ACC112 (cell line): Measurements from ENCODE around the gene RAB3GAP1.
A peak's percentile ranks its signal among the peaks of the same experiment; 100 is the strongest.

ENCODE experiments used
- H2AFZ ChIP-seq: fragments of 200-600 bp; sonication (generic); one replicate; pipeline ENCODE4 v1.6.0; 2017; ENCODE audit warnings: antibody characterized with exemption, low read length; ENCODE audit not compliant: unreplicated experiment
- H3K27ac ChIP-seq: fragments of 200-600 bp; sonication (generic); 2 replicates; pipeline ENCODE4 v1.5.1; 2014; ENCODE audit warnings: low read depth, mild to moderate bottlenecking, antibody characterized with exemption, low read length, moderate library complexity
- H3K27me3 ChIP-seq: fragments of 200-600 bp; sonication (generic); 2 replicates; pipeline ENCODE4 v1.6.1; 2014; ENCODE audit warnings: mild to moderate bottlenecking, antibody characterized with exemption, low read length, moderate library complexity, mixed read lengths; ENCODE audit not compliant: insufficient read depth
- H3K36me3 ChIP-seq: fragments of 200-600 bp; sonication (generic); 2 replicates; pipeline ENCODE4 v1.6.1; 2016; ENCODE audit warnings: mild to moderate bottlenecking, antibody characterized with exemption, low read length, moderate library complexity, mixed read lengths; ENCODE audit not compliant: insufficient read depth
- H3K4me1 ChIP-seq: fragments of 200-600 bp; sonication (generic); one replicate; pipeline ENCODE4 v1.6.1; 2016; ENCODE audit warnings: low read length, mixed read lengths; ENCODE audit not compliant: insufficient read depth, unreplicated experiment, control insufficient read depth
- H3K4me3 ChIP-seq: fragments of 200-600 bp; sonication (generic); 2 replicates; pipeline ENCODE4 v1.5.1; 2014; ENCODE audit warnings: mild to moderate bottlenecking, low read depth, low read length
- H3K79me2 ChIP-seq: fragments of 200-600 bp; sonication (generic); one replicate; pipeline ENCODE4 v1.6.0; 2016; ENCODE audit warnings: low read length; ENCODE audit not compliant: control insufficient read depth, unreplicated experiment, insufficient read depth

The RAB3GAP1 gene

DNA sequence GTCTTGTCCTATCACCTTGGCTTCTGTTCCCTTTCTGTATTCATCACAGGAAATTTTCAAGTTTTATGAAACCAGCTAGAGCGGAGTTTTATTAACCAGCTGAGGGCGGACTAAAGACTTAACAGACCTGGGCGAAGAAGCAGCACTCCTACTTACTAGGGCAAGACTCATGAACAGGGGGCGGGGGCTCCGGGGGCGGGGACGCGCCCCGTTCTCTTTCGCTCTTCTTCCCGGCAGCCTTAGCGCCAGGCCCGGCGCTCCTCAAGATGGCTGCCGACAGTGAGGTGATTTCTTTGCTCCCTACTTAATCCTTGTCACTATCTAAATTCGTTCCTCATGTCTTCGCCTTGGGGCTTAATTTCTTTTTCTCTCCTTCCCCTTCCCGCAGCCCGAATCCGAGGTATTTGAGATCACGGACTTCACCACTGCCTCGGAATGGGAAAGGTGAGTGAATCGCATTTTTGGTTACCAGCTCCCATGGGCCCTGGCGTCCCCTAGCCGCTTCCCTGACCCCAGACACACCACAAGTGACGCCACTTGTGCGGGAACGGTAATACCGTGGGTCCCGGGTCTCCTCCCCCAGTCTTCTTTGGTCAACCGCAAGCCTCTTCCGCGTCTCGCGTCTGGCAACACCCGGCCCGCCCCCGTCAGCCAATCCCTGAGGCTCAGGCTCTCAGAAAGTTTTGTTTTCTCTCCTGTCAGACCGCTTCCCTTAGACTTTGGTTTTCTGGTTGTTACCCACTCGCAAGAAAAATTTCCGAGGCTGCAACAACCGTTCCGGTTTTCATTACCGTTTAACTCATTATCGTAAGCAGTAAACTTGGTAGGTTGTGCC lies at the start of gene RAB3GAP1:
RAB3GAP1 (plus strand) TSS at position 251 of the 835 bp plus-strand sequence; CDS start at position 267, 16 bp downstream.
- Histone ChIP-seq H3K27ac (peak within 1 kb of the TSS; percentile 93), H3K4me1 (peaks cover 17% of the 10 kb centered on the region), H2AFZ (peak within 1 kb of the TSS; percentile 100), H3K79me2 (peaks cover 45% of the 10 kb centered on the region), H3K27me3 (peaks cover 4% of the 10 kb centered on the region; the same call in 1 of the 2 replicates), H3K36me3 (no peaks in the 10 kb centered on the region), H3K4me3 (peak within 1 kb of the TSS; percentile 95)

DNA sequence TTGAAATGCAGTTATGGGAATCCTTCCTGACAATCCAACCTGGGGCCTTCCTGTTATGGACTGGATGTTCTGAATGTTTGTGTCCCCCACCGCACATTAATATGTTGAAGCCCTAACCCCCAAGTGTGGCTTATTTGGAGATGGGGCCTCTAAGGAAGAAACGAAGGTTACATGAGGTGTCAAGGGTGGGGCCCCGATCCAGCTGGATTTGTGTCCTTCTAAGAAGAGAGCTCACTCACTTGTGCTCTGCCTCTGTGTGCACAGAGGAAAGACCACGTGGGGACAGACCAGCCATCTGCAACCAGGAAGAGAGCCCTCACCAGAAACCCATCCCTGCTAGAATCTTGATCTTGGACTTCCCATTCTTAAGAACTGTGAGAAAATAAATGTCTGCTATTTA lies 49.3 kb upstream of the RAB3GAP1 start:
- H3K79me2 ChIP-seq: no peaks in the 10 kb centered on the region
- no peak overlapping the region for H3K27ac ChIP-seq
- H3K4me1 ChIP-seq: no peaks in the 10 kb centered on the region
- H3K27me3 ChIP-seq: peaks cover 12% of the 10 kb centered on the region
- H2AFZ ChIP-seq: no peak overlapping the region
- no peaks in the 10 kb centered on the region for H3K36me3 ChIP-seq
- H3K4me3 ChIP-seq: no peak overlapping the region

DNA sequence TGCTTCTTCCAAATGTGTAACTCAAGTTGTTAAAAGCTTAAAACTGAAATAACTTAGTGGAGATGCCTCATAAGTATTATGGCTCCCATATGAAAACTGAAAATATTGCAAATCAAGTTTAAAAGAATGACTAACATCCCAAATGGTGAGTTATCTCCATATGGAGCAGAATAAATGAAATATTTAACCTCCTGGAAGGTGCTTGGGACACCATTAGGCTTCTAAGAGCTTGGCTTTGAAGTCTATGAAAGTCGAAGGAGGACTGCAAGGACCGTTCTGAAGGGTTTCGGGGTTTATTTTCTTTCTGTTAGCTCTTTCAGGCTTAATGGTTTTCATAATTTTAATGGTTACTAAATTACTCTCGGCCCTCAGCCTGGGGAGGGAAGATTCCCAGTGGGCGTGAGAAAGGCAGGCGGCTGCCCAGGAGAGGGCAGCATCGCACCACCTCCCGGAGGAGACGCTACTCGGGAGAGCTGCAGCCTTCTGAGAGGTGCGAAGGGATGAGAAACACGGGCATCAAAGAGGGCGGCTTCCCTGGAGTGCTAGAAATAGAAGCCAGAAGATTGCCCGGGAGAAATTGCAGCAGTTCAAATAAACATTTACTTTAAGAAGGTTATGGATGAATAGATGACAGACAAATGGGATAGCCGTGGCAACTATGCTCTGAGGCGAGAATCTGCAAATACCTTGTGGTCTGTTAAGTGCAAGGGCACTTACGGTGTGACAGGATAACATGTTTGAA lies 47.9 kb upstream of the RAB3GAP1 start:
- Histone ChIP-seq H3K27ac (no peak overlapping the region), H3K27me3 (peaks cover 12% of the 10 kb centered on the region), H2AFZ (peak overlapping the region; percentile 86), H3K79me2 (no peaks in the 10 kb centered on the region), H3K4me3 (peak overlapping the region; percentile 54; the same call in 1 of the 2 replicates), H3K36me3 (no peaks in the 10 kb centered on the region), H3K4me1 (no peaks in the 10 kb centered on the region)

GRCh38 chr2:135005753-135006152 lies 46.3 kb upstream of the RAB3GAP1 start:
- H2AFZ ChIP-seq: no peak overlapping the region
- no peaks in the 10 kb centered on the region for H3K79me2 ChIP-seq
- H3K4me1 ChIP-seq: no peaks in the 10 kb centered on the region
- H3K27ac ChIP-seq: no peak overlapping the region
- H3K36me3 ChIP-seq: no peaks in the 10 kb centered on the region
- H3K4me3 ChIP-seq: no peak overlapping the region
- H3K27me3 ChIP-seq: peaks cover 12% of the 10 kb centered on the region

DNA sequence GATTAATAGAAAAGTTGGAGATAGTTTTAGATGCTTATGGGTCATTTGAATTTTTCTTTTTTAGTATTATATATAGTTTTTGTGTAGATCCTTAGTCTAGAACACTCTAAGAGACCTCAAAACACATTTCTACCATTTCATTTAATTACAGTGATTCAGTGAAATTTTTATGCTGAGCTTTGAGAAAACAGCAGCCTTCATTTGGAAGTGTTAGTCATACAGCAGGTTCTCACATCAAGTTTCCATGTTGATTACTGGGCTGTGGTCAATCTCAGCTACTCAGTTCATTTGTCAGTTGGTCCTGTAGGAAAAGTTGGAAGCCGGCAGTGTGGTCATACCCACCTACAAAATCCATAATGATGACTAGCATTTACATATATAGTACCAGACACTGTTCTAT lies 42.8 kb upstream of the RAB3GAP1 start:
- H2AFZ ChIP-seq: no peak overlapping the region
- no peaks in the 10 kb centered on the region for H3K4me1 ChIP-seq
- H3K4me3 ChIP-seq: no peak overlapping the region
- no peak overlapping the region for H3K27ac ChIP-seq
- H3K27me3 ChIP-seq: peaks cover 12% of the 10 kb centered on the region
- H3K36me3 ChIP-seq: no peaks in the 10 kb centered on the region
- no peaks in the 10 kb centered on the region for H3K79me2 ChIP-seq

DNA sequence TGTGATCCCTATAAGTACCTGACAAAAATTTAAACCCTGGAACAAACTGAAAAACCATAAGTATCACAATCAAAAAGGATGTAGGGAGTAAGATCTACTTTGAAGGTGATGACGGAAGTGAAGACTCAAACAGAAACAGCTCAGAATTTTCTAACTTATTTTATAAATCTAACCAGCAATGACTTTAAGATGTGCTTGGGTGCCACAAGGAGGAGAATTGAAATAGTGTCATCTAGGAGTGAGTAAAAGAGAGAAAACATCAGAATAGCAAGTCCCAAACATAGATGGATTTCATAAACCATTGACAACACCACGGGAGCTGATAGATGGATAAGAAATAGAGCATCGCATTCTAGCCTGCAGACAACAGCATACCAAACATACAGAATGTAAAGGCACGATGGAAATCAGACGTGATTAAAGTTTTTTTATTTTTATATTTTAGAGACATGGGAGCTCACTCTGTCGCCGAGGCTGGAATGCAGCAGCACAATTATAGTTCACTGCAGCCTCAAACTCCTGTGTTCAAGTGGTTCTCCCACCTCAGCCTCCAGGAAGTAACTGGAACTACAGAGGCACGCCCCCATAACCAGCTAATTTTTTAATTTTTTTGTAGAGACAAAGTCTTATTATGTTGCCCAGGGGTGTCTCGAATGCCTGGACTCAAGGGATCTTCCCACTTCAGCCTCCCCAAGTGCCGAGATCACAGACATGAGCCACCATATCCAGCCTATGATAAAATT lies 41.7 kb upstream of the RAB3GAP1 start:
- H3K27me3 ChIP-seq: peaks cover 12% of the 10 kb centered on the region; the same call in 1 of the 2 replicates
- no peaks in the 10 kb centered on the region for H3K36me3 ChIP-seq
- H3K4me3 ChIP-seq: no peak overlapping the region
- no peaks in the 10 kb centered on the region for H3K4me1 ChIP-seq
- no peak overlapping the region for H2AFZ ChIP-seq
- no peaks in the 10 kb centered on the region for H3K79me2 ChIP-seq
- no peak overlapping the region for H3K27ac ChIP-seq

- Histone ChIP-seq H3K27me3 (peaks cover 14% of the 10 kb centered on the region; the same call in 1 of the 2 replicates), H3K4me1 (no peaks in the 10 kb centered on the region), H3K36me3 (no peaks in the 10 kb centered on the region), H3K79me2 (no peaks in the 10 kb centered on the region), H2AFZ (no peak overlapping the region), H3K4me3 (no peak overlapping the region), H3K27ac (no peak overlapping the region)
Measured at GRCh38 chr2:135011633-135012032, 40.5 kb upstream of the RAB3GAP1 start.

- H3K79me2 ChIP-seq: no peaks in the 10 kb centered on the region
- H2AFZ ChIP-seq: no peak overlapping the region
- H3K4me3 ChIP-seq: no peak overlapping the region
- no peak overlapping the region for H3K27ac ChIP-seq
- H3K36me3 ChIP-seq: no peaks in the 10 kb centered on the region
- peaks cover 17% of the 10 kb centered on the region for H3K27me3 ChIP-seq
- no peaks in the 10 kb centered on the region for H3K4me1 ChIP-seq
Measured at GRCh38 chr2:135021618-135022017, 30.5 kb upstream of the RAB3GAP1 start.

- Histone ChIP-seq H3K4me1 (no peaks in the 10 kb centered on the region), H3K36me3 (no peaks in the 10 kb centered on the region), H3K79me2 (no peaks in the 10 kb centered on the region), H3K4me3 (no peak overlapping the region), H3K27ac (no peak overlapping the region), H3K27me3 (peaks cover 25% of the 10 kb centered on the region), H2AFZ (no peak overlapping the region)
Measured at GRCh38 chr2:135022952-135023880, 28.9 kb upstream of the RAB3GAP1 start.
